ENCODE measurements around the gene OSBPL3.
"Not testable (repeated sequence)": the region's sequence is repeated elsewhere in the genome, so short reads cannot be mapped to it uniquely, and the experiment has no call there.

The OSBPL3 gene, protein sequence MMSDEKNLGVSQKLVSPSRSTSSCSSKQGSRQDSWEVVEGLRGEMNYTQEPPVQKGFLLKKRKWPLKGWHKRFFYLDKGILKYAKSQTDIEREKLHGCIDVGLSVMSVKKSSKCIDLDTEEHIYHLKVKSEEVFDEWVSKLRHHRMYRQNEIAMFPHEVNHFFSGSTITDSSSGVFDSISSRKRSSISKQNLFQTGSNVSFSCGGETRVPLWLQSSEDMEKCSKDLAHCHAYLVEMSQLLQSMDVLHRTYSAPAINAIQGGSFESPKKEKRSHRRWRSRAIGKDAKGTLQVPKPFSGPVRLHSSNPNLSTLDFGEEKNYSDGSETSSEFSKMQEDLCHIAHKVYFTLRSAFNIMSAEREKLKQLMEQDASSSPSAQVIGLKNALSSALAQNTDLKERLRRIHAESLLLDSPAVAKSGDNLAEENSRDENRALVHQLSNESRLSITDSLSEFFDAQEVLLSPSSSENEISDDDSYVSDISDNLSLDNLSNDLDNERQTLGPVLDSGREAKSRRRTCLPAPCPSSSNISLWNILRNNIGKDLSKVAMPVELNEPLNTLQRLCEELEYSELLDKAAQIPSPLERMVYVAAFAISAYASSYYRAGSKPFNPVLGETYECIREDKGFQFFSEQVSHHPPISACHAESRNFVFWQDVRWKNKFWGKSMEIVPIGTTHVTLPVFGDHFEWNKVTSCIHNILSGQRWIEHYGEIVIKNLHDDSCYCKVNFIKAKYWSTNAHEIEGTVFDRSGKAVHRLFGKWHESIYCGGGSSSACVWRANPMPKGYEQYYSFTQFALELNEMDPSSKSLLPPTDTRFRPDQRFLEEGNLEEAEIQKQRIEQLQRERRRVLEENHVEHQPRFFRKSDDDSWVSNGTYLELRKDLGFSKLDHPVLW

DNA sequence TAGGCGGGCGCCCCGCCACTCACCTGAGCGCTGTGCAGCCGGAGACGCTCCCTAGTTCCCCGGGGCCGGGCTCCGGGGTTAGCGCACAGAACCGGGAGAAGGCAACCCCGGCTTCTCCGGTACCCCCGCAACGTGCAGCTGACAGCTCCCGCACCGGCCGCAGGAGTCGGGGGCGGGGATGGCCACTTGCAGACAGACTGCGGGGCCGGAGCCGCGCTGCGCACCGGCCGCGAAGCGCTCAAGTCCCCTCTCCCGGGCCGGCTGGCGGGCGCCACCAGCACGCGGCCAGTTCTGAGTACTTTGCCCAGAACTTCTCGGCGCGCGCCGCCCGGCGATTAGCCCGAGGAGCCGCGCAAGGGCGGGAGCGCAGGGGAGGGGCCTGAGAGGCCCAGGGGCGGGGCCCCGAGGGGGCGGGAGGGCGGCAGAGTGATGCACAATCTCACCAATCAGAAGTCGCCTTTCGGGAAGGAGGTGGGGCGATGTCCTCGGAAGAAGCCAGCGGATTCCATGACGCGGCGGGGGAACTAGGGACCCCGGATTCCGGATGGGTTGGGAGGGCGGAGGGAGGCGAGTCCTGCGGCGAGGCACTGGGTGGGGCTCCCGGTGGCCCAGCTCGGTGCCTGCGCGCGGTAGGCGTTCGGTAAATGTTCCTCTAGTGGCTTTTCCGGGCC is at the start of gene OSBPL3:
Gene OSBPL3, minus strand, starts transcription at position 316 of the 671 bp plus-strand sequence. CDS start 87,706 bp downstream, outside the sequence.
- DNase-seq (ENCODE audit: low spot score): peak; percentile 98

GRCh38 chr7:25029075-25029474 is 49.1 kb upstream of the OSBPL3 start:
- no peak for DNase-seq (ENCODE audit: low spot score)

GRCh38 chr7:25028370-25029021 is 48.5 kb upstream of the OSBPL3 start:
- peak; percentile 80 for DNase-seq (ENCODE audit: low spot score)

DNA sequence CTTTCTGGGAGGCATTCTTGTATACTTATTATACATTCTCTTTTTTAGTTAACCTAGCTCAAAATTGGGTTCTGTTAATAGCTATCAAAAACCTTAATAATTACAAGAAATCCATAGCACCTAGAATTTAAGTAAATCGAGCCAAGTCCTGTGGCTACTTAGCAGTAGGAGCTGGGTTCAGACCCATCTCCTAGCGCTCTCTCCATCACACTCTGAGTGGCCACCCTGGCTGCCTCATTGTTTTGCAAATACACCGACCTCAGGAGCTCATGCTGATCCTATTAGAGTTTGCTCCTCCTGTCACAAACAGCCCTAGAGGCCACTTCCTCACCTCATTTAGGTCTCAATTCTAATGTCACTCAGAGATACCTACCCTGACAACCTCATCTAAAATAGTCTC is 46.2 kb upstream of the OSBPL3 start:
- DNase-seq (ENCODE audit: low spot score): no peak

DNA sequence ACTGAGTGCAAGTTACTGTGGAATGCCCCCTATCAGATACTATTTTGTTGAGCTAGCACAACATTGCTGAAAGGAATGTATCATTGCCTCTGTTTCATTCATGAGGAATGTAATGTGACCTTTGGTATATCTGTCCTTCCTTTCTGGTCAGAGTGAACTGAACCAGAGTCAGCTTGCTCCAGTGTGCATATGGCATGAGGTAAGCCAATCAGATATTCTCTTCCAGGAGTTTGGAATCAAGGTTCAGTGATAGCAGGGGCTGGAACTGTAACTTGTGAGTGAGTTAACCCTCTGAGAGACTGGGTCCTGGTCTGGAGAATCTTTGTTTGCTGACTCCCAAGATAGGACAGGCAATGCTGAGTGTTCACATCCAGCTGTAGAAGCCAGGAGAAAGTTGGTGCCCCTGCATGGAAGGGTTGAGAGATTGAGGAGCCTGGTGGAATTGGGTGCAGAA is 45.3 kb upstream of the OSBPL3 start:
- peak; percentile 85 for DNase-seq (ENCODE audit: low spot score)

GRCh38 chr7:25024066-25024465 is 44.1 kb upstream of the OSBPL3 start:
- DNase-seq (ENCODE audit: low spot score): no peak

GRCh38 chr7:25017671-25018070 is 37.7 kb upstream of the OSBPL3 start:
- DNase-seq (ENCODE audit: low spot score): not testable (repeated sequence)

DNA sequence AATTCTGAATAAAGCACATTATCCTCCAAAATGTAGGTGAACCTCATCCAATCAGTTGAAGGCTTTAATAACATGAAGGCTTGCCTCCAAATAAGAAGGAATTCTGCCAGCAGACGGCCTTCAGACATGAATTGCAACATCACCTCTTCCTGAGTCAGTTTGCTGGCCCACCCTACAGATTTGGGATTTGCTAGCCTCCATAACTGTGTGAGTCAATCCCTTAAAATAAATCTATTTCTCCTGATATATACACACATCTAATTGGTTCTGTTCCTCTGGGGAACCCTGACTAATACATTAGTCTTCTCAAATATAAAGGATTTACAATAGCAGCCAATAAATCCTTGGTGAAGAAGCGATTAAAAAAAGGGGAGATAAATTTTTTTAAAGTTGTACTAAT is 34.8 kb upstream of the OSBPL3 start:
- peak; percentile 83 for DNase-seq (ENCODE audit: low spot score)

DNA sequence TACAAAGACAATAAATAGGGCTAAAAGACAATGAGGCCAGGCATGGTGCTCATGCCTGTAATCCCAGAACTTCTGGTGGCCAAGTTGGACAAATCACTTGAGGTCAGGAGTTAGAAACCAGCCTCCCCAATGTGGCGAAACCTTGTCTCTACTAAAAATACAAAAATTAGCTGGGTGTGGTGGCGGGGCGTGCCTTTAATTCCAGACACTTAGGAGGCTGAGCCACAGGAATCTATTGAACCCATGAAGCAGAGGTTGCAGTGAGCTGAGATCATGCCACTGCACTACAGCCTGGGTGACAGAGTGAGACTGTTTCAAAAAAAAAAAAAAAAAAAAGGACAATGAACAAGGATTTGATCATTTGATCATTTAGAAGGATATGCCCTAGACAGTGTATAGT is 32.7 kb upstream of the OSBPL3 start:
- DNase-seq (ENCODE audit: low spot score): peak; percentile 64

DNA sequence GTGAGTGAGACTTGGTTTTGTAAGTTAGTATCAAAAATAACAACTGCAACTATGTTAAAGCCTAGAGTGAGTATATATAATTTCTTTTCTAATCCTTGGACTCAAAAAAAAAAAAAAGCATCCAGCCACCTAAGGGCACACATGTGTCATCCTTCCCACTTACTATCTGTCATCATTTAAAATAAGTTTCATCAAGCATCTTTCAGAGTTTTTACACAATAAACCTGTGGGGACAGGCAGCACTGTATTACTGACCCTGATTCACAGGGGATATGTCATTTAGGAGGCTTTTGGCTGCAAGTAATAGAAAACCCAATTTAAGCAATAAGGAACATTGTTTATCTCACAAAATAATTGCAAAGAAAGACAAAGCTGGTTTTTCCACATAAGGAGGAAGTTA is 32.3 kb upstream of the OSBPL3 start:
- no peak for DNase-seq (ENCODE audit: low spot score)

GRCh38 chr7:25009257-25009656 is 29.3 kb upstream of the OSBPL3 start:
- DNase-seq (ENCODE audit: low spot score): peak; percentile 88

DNA sequence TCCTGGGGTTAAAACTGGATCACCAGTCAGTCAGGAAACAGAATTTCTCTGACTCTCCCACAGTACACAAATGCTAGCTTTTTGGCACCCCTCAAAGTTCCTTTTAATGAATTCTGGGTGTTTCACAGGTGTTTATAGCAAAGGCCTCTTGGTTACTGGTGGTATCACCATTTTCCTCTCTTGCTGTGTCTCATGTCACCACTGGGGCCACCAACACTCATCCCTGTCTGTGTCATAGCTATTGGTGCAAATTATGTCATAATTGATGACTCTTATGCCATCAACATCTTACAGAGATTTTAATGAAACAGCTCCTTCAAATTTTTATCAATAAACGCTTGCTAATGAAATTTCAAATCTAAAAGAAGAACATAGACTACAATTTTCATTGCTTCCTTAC is 27.7 kb upstream of the OSBPL3 start:
- DNase-seq (ENCODE audit: low spot score): no peak

DNA sequence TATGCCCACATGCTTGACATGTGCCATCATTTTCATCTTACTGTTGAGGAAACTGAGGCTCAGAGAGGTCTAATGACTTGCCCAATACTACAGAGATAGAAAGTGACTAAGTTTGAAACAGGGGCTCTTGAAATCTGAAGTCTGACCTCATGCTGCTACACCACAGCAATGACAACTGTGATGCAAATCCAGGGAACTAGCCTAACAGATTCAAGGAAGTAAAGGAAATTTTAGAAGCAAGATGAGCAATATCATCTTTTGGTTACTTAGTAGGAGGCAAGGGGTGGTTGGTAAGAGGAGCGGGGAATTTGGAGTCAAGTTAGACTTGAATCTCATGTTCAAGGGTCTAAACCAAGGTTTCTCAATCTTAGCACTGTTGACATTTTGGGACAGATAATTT is 26.3 kb upstream of the OSBPL3 start:
- no peak for DNase-seq (ENCODE audit: low spot score)

GRCh38 chr7:25005658-25006057 is 25.7 kb upstream of the OSBPL3 start:
- DNase-seq (ENCODE audit: low spot score): no peak

- peak; percentile 41 for DNase-seq (ENCODE audit: low spot score)
Measured at GRCh38 chr7:25002786-25003185, 22.8 kb upstream of the OSBPL3 start.

DNA sequence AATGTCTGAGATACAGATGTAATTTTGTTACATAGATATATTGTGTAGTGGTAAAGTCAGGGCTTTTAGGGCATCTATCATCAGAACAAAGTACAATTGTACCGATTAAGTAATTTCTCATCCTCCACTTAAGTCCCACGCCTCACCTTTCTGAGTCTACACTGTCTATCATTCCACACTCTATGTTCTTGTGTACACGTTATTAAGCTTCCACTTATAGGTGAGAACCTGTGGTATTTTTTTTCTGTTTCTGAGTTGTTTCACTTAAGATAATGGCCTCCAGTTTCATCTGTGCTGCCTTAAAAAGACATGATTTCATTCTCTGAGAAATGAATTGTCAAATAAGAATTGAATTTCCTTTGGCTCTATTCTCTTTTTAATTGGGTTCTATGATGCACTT is 15.5 kb upstream of the OSBPL3 start:
- DNase-seq (ENCODE audit: low spot score): no peak

- DNase-seq (ENCODE audit: low spot score): no peak
Measured at GRCh38 chr7:24992314-24992713, 12.3 kb upstream of the OSBPL3 start.

DNA sequence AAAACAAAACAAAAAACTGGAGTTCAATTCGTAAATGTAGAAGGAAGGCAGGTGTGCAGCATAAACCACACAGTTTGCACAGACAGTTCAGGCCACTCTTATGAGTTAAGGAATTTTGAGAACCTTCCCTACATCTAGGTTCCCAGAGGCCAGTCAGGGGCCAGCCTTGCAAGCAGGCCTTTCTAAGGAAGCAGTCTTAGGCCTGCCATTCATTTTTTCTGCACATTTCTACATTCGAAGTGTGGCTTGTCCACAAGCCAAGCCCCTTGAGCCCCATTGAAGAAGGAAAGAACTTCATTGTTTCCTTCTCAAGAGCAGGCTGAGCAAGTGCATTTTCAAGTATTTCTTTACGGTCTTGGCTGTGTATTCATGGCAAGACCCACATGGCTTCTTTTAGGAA is 11.4 kb upstream of the OSBPL3 start:
- no peak for DNase-seq (ENCODE audit: low spot score)

DNA sequence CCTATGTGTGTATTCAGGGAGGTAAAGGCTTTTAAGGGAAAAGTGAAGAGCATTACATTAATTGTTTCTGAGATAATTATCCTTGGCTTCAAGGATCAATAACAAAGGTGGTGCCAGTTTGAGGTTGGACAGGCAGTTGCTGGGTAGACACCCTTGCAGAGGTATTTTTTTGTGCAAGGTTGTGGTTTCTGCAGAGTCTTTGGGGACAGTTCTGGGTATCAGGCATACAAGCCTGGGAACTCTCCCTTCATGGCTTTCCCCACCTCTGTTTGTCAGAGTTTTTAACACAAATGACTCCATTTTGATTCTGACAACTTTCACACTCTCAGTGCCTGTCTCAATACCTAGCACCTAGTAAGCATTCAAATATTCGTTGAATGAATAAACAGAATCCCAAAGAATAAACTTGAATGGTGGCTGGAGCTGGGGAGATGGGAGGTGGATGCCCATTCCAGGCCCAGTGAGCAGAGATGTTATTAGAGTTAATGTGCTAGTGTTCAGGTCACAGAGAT is 7.4 kb upstream of the OSBPL3 start:
- no peak for DNase-seq (ENCODE audit: low spot score)

DNA sequence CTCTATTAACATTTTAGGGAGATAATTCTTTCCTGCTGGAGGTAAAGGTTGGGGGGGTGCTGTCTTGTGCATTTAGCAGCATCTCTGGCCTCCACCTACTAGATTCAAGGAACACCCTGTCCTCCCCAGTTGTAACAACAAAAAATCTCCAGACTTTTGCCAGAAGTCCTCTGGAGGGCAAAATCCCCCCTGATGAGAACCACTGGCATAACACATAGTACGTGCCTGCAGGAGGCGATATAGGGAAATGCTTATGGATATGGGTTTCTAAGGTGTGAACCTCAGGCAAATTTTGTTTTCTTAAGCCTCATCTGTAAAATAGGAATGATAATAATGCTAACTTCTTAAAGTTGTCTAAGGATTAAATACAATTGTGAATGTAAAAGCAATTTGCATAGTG is 2.9 kb upstream of the OSBPL3 start:
- DNase-seq (ENCODE audit: low spot score): no peak

GRCh38 chr7:24981171-24981951 is 1.4 kb upstream of the OSBPL3 start:
- peak; percentile 66 for DNase-seq (ENCODE audit: low spot score)
